Measurements from ENCODE around the gene TFAP2C. TPM values are rescaled to one million over a fixed set of nuclear protein-coding genes. Genes with fewer than 3 reads are reported as not detected.

Gene TFAP2C
- total RNA-seq, 6 experiments from 2014 or later, result 1.6 to 4.5 (median 1.9) TPM

- TF ChIP-seq, protein P1, sequence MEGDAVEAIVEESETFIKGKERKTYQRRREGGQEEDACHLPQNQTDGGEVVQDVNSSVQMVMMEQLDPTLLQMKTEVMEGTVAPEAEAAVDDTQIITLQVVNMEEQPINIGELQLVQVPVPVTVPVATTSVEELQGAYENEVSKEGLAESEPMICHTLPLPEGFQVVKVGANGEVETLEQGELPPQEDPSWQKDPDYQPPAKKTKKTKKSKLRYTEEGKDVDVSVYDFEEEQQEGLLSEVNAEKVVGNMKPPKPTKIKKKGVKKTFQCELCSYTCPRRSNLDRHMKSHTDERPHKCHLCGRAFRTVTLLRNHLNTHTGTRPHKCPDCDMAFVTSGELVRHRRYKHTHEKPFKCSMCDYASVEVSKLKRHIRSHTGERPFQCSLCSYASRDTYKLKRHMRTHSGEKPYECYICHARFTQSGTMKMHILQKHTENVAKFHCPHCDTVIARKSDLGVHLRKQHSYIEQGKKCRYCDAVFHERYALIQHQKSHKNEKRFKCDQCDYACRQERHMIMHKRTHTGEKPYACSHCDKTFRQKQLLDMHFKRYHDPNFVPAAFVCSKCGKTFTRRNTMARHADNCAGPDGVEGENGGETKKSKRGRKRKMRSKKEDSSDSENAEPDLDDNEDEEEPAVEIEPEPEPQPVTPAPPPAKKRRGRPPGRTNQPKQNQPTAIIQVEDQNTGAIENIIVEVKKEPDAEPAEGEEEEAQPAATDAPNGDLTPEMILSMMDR (IDR thresholded peaks at IDR 0.05), result no peak
- Mint-ChIP-seq H3K27me3 (ENCODE audit: insufficient read depth) (peaks cover 8% of the 10 kb centered on the region; the same call in 1 of the 2 replicates), H3K36me3 (ENCODE audit: low read depth) (no peaks in the 10 kb centered on the region), H3K4me3 (no peak overlapping the region), H3K9me3 (no peaks in the 10 kb centered on the region), H3K27ac (no peak overlapping the region), H3K4me1 (ENCODE audit: low read depth) (no peaks in the 10 kb centered on the region)
- DNase-seq, result no peak
These were observed 22.7 kb upstream of the TFAP2C start for GRCh38 chr20:56606174-56606945.

DNA sequence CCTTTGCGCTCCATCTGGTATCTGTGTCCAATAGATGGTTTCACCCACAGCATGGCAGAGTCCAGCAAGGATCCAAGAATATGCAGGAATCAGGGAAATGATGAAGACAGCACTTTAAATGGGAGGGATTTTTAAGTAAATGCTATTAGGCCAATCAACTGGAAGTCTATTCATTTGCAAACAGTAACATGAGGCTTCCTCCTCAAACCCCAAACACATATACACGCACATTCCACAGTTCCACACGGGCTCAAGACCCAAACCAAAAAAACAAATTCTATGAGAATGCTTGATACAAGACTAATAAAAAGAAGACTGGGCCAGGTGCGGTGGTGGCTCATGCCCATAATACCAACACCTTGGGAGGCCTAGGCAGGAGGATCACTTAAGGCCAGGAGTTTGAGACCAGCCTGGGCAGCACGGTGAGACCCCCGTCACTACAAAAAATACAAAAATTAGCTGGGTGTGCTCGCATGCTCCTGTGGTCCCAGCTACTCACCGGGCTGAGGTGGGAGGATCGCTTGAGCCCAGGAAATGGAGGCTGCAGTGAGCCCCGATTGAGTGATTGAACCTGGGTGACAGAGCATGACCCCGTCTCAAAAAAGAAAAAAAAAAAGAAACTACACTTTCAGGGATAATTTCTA is 21.9 kb upstream of the TFAP2C start:
- peaks cover 5% of the 10 kb centered on the region; the same call in 1 of the 2 replicates for H3K27me3 Mint-ChIP-seq (ENCODE audit: insufficient read depth)
- no peaks in the 10 kb centered on the region for H3K9me3 Mint-ChIP-seq
- no peak overlapping the region for H3K4me3 Mint-ChIP-seq
- no peaks in the 10 kb centered on the region for H3K36me3 Mint-ChIP-seq (ENCODE audit: low read depth)
- TF ChIP-seq, protein P1 (IDR thresholded peaks at IDR 0.05), result no peak
- no peak overlapping the region for H3K27ac Mint-ChIP-seq
- DNase-seq, result no peak
- H3K4me1 Mint-ChIP-seq (ENCODE audit: low read depth), result no peaks in the 10 kb centered on the region

DNA sequence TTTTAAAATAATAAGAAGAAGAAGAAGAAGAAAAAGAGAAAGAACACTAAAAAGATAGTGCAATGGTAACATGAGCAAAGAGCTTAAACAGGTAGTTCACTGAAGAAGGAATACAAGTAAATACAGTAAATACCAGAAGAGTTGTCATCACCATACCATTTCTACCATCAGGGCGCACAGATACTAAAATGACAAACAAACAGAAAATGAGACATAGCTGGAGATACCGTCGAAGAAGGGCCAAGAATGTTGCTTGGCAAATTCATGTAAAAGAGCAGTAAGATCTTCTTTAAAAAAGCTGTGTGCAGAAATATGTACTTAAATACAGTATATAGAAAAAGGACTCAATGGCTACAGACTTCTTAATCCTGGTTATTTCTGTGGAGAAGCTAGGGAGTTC is 20.7 kb upstream of the TFAP2C start:
- H3K9me3 Mint-ChIP-seq, result no peaks in the 10 kb centered on the region
- DNase-seq, result no peak
- H3K27ac Mint-ChIP-seq, result no peak overlapping the region
- H3K4me1 Mint-ChIP-seq (ENCODE audit: low read depth), result no peaks in the 10 kb centered on the region
- no peaks in the 10 kb centered on the region for H3K36me3 Mint-ChIP-seq (ENCODE audit: low read depth)
- H3K27me3 Mint-ChIP-seq (ENCODE audit: insufficient read depth), result peaks cover 5% of the 10 kb centered on the region; the same call in 1 of the 2 replicates
- no peak overlapping the region for H3K4me3 Mint-ChIP-seq
- TF ChIP-seq, protein P1 (IDR thresholded peaks at IDR 0.05), result no peak

DNA sequence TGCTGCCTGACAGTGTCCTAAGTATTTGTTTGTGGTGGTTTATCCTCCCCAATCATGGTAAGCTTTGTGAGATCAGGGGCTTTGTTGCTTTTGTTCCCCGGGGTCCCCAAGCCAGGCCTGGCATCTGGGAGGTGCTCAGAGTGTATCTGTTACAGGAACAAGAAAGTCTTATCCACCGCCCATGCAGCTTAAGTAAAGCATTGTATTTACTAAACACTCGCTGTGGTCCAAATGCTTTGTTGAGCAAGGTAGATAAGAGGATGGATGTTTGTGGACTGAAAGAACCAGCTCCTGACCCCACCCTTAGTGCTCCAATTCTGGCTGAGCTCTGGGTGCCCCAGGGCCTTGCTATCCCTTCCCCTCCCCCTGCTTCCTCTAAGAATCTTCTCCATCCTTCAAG is 19.8 kb upstream of the TFAP2C start:
- H3K36me3 Mint-ChIP-seq (ENCODE audit: low read depth), result no peaks in the 10 kb centered on the region
- TF ChIP-seq, protein P1 (IDR thresholded peaks at IDR 0.05), result no peak
- DNase-seq, result no peak
- no peak overlapping the region for H3K4me3 Mint-ChIP-seq
- H3K27ac Mint-ChIP-seq, result no peak overlapping the region
- no peaks in the 10 kb centered on the region for H3K9me3 Mint-ChIP-seq
- H3K4me1 Mint-ChIP-seq (ENCODE audit: low read depth), result no peaks in the 10 kb centered on the region
- peaks cover 8% of the 10 kb centered on the region; the same call in 1 of the 2 replicates for H3K27me3 Mint-ChIP-seq (ENCODE audit: insufficient read depth)

- Mint-ChIP-seq H3K4me1 (ENCODE audit: low read depth) (no peaks in the 10 kb centered on the region), H3K36me3 (ENCODE audit: low read depth) (no peaks in the 10 kb centered on the region), H3K9me3 (no peaks in the 10 kb centered on the region), H3K27ac (no peak overlapping the region), H3K4me3 (no peak overlapping the region), H3K27me3 (ENCODE audit: insufficient read depth) (peaks cover 6% of the 10 kb centered on the region; the same call in 1 of the 2 replicates)
- DNase-seq, result no peak
- TF ChIP-seq, protein P1 (IDR thresholded peaks at IDR 0.05), result no peak
These were observed 19.0 kb upstream of the TFAP2C start for GRCh38 chr20:56610098-56610497.
